Kidney (tissue), 14 donors: ENCODE measurements around the gene PLEKHD1. TPM values are rescaled to one million over a fixed set of nuclear protein-coding genes. Genes with fewer than 3 reads are reported as not detected.

Experiments
- DNase-seq, 5 donors: peaks; one replicate each; pipeline ENCODE4 v3.0.0-alpha.2; 2013 to 2020
- FAIRE-seq: peaks from 2 replicates; lab custom pipeline; 2012; peaks lifted over from hg19 to GRCh38; lab: Jason Lieb, UNC
- H3K27ac ChIP-seq, 2 donors: one replicate each; pipeline ENCODE4 v1.7.0; 2013; ENCODE audit warnings: low read depth in 2 of 2, low read length in 2 of 2, inconsistent platforms in 1 of 2
- H3K27me3 ChIP-seq: one replicate; pipeline ENCODE4 v1.7.1; 2013; ENCODE audit warnings: low read length, inconsistent platforms; ENCODE audit not compliant: control insufficient read depth, insufficient read depth
- H3K36me3 ChIP-seq, 3 donors: one replicate each; pipeline versions ENCODE4 v1.7.0 to v1.7.1; 2013; ENCODE audit warnings: low read length in 3 of 3, control low read depth in 1 of 3, inconsistent platforms in 1 of 3; ENCODE audit not compliant: insufficient read depth in 3 of 3, control insufficient read depth in 2 of 3
- H3K4me1 ChIP-seq, 3 donors: one replicate each; pipeline versions ENCODE4 v1.7.0 to v1.7.1; 2013; ENCODE audit warnings: low read length in 3 of 3, inconsistent platforms in 1 of 3, low read depth in 1 of 3; ENCODE audit not compliant: control insufficient read depth in 2 of 3, insufficient read depth in 2 of 3
- H3K4me3 ChIP-seq, 3 donors: one replicate each; pipeline versions ENCODE4 v1.7.0 to v1.8.1; 2013; ENCODE audit warnings: low read length in 3 of 3, control low read depth in 1 of 3, inconsistent platforms in 1 of 3
- H3K9ac ChIP-seq, 3 donors: one replicate each; pipeline versions ENCODE4 v1.7.0 to v1.7.1; 2013; ENCODE audit warnings: low read length in 3 of 3, control low read depth in 1 of 3, inconsistent platforms in 1 of 3
- H3K9me3 ChIP-seq, 3 donors: one replicate each; pipeline versions ENCODE4 v1.7.0 to v1.7.1; 2013; ENCODE audit warnings: low read length in 3 of 3, control low read depth in 1 of 3, inconsistent platforms in 1 of 3; ENCODE audit not compliant: control insufficient read depth in 2 of 3, insufficient read depth in 1 of 3
- intact Hi-C: fragments of 100-400 bp; cut with DNase I; formaldehyde crosslinking; loops from one replicate; pipeline ENCODE4 v1.11.1; 2022
- polyA plus RNA-seq: library from polyadenylated mRNA; stranded (reverse); fragments of 350-450 nt; fragmentation: Illumina TruSeq; extraction: RNeasy Lipid Tissue Mini Kit (QIAGEN cat#74804); gene quantifications from one replicate; pipeline ENCODE4 v1.2.3, GENCODE V29; 2014; ENCODE audit warnings: low read depth, low replicate concordance; ENCODE audit not compliant: insufficient read depth
- total RNA-seq: library from RNA; stranded (reverse); fragmentation: NEBNext Ultra II Directional; extraction: Animal tissue kit (Norgen Biotek cat#: 25700); gene quantifications from one replicate; pipeline ENCODE4 v1.2.1, GENCODE V29; 2021
- TF ChIP-seq, protein P1 (sequence below): IDR thresholded peaks from 3 replicates; pipeline ENCODE4 v1.5.1; 2012; ENCODE audit warnings: mild to moderate bottlenecking, moderate library complexity, borderline replicate concordance; ENCODE audit not compliant: insufficient read depth; ENCODE audit errors: extremely low read depth
- donor health status: control.
- donor health status: control.
- donor health status: control.
- donor health status: control.
- donor health status: control.
- donor health status: DM: yes; HTN: yes; CAD: no.
- donor health status: Normal renal cell carcinoma (clear cell type).

PLEKHD1 gene
- total and polyA plus RNA-seq, 2 donors from 2014 or later: 0.25 to 3.4 TPM

GRCh38 chr14:69443296-69443805 is 41.2 kb upstream of the PLEKHD1 start:
- intact Hi-C loops: no loop called here
- peaks cover 0 to 6% (median 0%) of the 10 kb centered on the region in 3 donors for H3K36me3 ChIP-seq
- H3K4me3 ChIP-seq: no peak overlapping the region
- no peaks in the 10 kb centered on the region for H3K27me3 ChIP-seq
- H3K4me1 ChIP-seq: no peaks in the 10 kb centered on the region
- no peak overlapping the region for H3K9ac ChIP-seq
- TF ChIP-seq, protein P1, sequence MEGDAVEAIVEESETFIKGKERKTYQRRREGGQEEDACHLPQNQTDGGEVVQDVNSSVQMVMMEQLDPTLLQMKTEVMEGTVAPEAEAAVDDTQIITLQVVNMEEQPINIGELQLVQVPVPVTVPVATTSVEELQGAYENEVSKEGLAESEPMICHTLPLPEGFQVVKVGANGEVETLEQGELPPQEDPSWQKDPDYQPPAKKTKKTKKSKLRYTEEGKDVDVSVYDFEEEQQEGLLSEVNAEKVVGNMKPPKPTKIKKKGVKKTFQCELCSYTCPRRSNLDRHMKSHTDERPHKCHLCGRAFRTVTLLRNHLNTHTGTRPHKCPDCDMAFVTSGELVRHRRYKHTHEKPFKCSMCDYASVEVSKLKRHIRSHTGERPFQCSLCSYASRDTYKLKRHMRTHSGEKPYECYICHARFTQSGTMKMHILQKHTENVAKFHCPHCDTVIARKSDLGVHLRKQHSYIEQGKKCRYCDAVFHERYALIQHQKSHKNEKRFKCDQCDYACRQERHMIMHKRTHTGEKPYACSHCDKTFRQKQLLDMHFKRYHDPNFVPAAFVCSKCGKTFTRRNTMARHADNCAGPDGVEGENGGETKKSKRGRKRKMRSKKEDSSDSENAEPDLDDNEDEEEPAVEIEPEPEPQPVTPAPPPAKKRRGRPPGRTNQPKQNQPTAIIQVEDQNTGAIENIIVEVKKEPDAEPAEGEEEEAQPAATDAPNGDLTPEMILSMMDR: no peak
- no peak for DNase-seq
- no peak for FAIRE-seq
- no peaks in the 10 kb centered on the region for H3K9me3 ChIP-seq
- H3K27ac ChIP-seq: no peak overlapping the region

GRCh38 chr14:69449216-69449615 is 35.3 kb upstream of the PLEKHD1 start:
- no peaks in the 10 kb centered on the region for H3K27me3 ChIP-seq
- no peaks in the 10 kb centered on the region for H3K4me1 ChIP-seq
- peaks cover 0 to 5% (median 0%) of the 10 kb centered on the region in 3 donors for H3K36me3 ChIP-seq
- no peak overlapping the region for H3K4me3 ChIP-seq
- H3K9ac ChIP-seq: no peak overlapping the region
- intact Hi-C loops: no loop called here
- H3K9me3 ChIP-seq: no peaks in the 10 kb centered on the region
- DNase-seq: no peak
- H3K27ac ChIP-seq: no peak overlapping the region
- FAIRE-seq: no peak
- TF ChIP-seq, protein P1: no peak

DNA sequence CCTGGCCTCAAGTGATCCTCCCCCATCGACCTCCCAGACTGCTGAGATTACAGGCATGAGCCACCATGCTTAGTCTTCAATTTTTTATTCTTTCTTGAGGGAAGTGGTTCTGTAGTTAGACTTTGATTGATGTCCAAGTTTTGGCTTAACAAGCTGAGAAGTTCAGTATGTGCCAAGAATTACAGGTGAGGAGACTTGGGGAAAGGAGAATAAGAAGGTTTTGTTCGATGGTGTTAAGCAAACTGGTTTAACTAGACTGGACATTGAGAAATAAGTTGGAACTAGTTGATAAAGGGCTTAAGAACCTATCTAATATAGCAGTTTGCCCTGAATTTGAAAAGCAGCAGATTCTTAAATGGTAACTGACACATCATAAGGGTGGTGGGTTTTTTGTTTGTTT is 32.6 kb upstream of the PLEKHD1 start:
- Histone ChIP-seq H3K27me3 (no peaks in the 10 kb centered on the region), H3K27ac (no peak overlapping the region), H3K9ac (no peak overlapping the region), H3K9me3 (peaks cover 0 to 2% (median 0%) of the 10 kb centered on the region in 3 donors), H3K36me3 (peaks cover 5 to 12% (median 12%) of the 10 kb centered on the region in 3 donors), H3K4me3 (no peak overlapping the region), H3K4me1 (no peaks in the 10 kb centered on the region)
- FAIRE-seq: no peak
- DNase-seq: no peak
- intact Hi-C loops: loop anchor here (10.0 kb wide), 1 partner anchor 207 kb away; no protein-coding TSS in a partner anchor
- TF ChIP-seq, protein P1: no peak
